Measurements from ENCODE around the gene CORO2A.

The CORO2A gene

GRCh38 chr9:98191671-98192502 is 550 bp downstream of the CORO2A start:
- no peak for TF ChIP-seq CTCF (IDR thresholded peaks at IDR 0.05; ENCODE audit: low read depth, low read length)
- peak overlapping the region; percentile 64 for H3K4me3 ChIP-seq (ENCODE audit: low read depth, low read length)

- no peak overlapping the region for H3K4me3 ChIP-seq (ENCODE audit: low read depth, low read length)
- no peak for TF ChIP-seq CTCF (IDR thresholded peaks at IDR 0.05; ENCODE audit: low read depth, low read length)
Measured at GRCh38 chr9:98191181-98191608, 1.2 kb downstream of the CORO2A start.

- TF ChIP-seq CTCF (IDR thresholded peaks at IDR 0.05; ENCODE audit: low read depth, low read length): no peak
- H3K4me3 ChIP-seq (ENCODE audit: low read depth, low read length): no peak overlapping the region
Measured at GRCh38 chr9:98190757-98191105, 1.7 kb downstream of the CORO2A start.

GRCh38 chr9:98189412-98189811 is 3.0 kb downstream of the CORO2A start:
- TF ChIP-seq CTCF (IDR thresholded peaks at IDR 0.05; ENCODE audit: low read depth, low read length): no peak
- H3K4me3 ChIP-seq (ENCODE audit: low read depth, low read length): no peak overlapping the region

GRCh38 chr9:98187926-98188325 is 4.5 kb downstream of the CORO2A start:
- TF ChIP-seq CTCF (IDR thresholded peaks at IDR 0.05; ENCODE audit: low read depth, low read length): no peak
- no peak overlapping the region for H3K4me3 ChIP-seq (ENCODE audit: low read depth, low read length)

GRCh38 chr9:98186236-98186635 is 6.2 kb downstream of the CORO2A start:
- no peak for TF ChIP-seq CTCF (IDR thresholded peaks at IDR 0.05; ENCODE audit: low read depth, low read length)

GRCh38 chr9:98185611-98186171 is 6.7 kb downstream of the CORO2A start:
- TF ChIP-seq CTCF (IDR thresholded peaks at IDR 0.05; ENCODE audit: low read depth, low read length): no peak
- no peak overlapping the region for H3K4me3 ChIP-seq (ENCODE audit: low read depth, low read length)

More at GRCh38 chr9:98186236-98186635, 6.2 kb downstream of the CORO2A start:
- H3K4me3 ChIP-seq (ENCODE audit: low read depth, low read length): no peak overlapping the region
